ENCODE data around the gene FHL2. TPM values are rescaled to one million over a fixed set of nuclear protein-coding genes. Genes with fewer than 3 reads are reported as not detected.

The FHL2 gene
- polyA plus RNA-seq, 3 donors = 0.03 TPM; not detected in 1

- Mint-ChIP-seq H3K36me3 (peaks cover 4 to 11% of the 10 kb centered on the region in 2 donors), H3K4me3 (no peak overlapping the region), H3K9me3 (no peaks in the 10 kb centered on the region), H3K4me1 (peaks cover 18% of the 10 kb centered on the region), H3K27me3 (ENCODE audit: low read depth in 3 of 3) (no peaks in the 10 kb centered on the region), H3K27ac (no peak overlapping the region)
- Histone ChIP-seq H3K36me3 (replicated peaks in 1 of 2; ENCODE audit: control insufficient read depth in 1 of 2, insufficient read depth in 2 of 2, low read length in 2 of 2) (peaks cover 0 to 7% of the 10 kb centered on the region in 2 donors), H3K79me2 (ENCODE audit: insufficient read depth, low read length) (peaks cover 84% of the 10 kb centered on the region), H3K4me3 (replicated peaks in 1 of 3; ENCODE audit: low read depth in 2 of 3, low read length in 3 of 3) (no peak overlapping the region), H4K20me1 (ENCODE audit: insufficient read depth, low read length) (peaks cover 46% of the 10 kb centered on the region), H3K27ac (ENCODE audit: low read depth in 1 of 2, low read length in 2 of 2) (no peak overlapping the region), H3K9me3 (replicated peaks in 1 of 2; ENCODE audit: control insufficient read depth in 1 of 2, insufficient read depth in 1 of 2, low read length in 2 of 2) (no peaks in the 10 kb centered on the region), H3K9ac (ENCODE audit: insufficient read depth, low read length, poor library complexity, severe bottlenecking) (no peak overlapping the region), H3K4me2 (replicated peaks; ENCODE audit: extremely low read depth, low read length, poor library complexity, severe bottlenecking) (no peak overlapping the region), H3K27me3 (ENCODE audit: control insufficient read depth in 2 of 2, insufficient read depth in 2 of 2, low read length in 2 of 2) (no peaks in the 10 kb centered on the region), H2AFZ (ENCODE audit: insufficient read depth, low read depth, low read length, poor library complexity, severe bottlenecking) (no peak overlapping the region), H3K4me1 (ENCODE audit: control insufficient read depth in 1 of 2, insufficient read depth in 2 of 2, low read length in 2 of 2) (peaks cover 10 to 15% of the 10 kb centered on the region in 2 donors)
- DNase-seq = no peak
- intact Hi-C loops (cut with micrococcal nuclease) = no loop called here
- TF ChIP-seq, protein P1, sequence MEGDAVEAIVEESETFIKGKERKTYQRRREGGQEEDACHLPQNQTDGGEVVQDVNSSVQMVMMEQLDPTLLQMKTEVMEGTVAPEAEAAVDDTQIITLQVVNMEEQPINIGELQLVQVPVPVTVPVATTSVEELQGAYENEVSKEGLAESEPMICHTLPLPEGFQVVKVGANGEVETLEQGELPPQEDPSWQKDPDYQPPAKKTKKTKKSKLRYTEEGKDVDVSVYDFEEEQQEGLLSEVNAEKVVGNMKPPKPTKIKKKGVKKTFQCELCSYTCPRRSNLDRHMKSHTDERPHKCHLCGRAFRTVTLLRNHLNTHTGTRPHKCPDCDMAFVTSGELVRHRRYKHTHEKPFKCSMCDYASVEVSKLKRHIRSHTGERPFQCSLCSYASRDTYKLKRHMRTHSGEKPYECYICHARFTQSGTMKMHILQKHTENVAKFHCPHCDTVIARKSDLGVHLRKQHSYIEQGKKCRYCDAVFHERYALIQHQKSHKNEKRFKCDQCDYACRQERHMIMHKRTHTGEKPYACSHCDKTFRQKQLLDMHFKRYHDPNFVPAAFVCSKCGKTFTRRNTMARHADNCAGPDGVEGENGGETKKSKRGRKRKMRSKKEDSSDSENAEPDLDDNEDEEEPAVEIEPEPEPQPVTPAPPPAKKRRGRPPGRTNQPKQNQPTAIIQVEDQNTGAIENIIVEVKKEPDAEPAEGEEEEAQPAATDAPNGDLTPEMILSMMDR (IDR thresholded peaks at IDR 0.05) = no peak
- 100% methylated on average over 1 of the region's 3 CpGs for WGBS (ENCODE audit: insufficient coverage)
These were observed 80.9 kb downstream of the FHL2 start for GRCh38 chr2:105317937-105318336.

DNA sequence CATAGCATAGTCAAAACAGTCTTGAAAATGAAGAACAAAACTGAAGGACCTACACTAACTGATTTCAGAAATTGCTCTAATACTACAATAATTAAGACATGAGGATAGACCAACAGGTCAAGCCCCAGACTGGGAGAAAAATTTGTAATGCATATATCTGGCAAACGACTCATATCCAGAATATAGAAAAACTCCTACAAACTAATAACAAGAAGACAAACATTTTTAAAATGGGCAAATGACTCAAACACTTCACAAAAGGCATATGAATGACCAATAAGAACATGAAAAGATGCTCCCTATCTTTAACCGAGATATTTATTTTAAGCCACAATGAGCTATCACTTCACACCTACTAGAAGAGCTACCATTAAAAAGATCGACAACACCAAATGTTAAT, 83.5 kb downstream of the FHL2 start:
- Histone ChIP-seq H3K27me3 (ENCODE audit: control insufficient read depth in 2 of 2, insufficient read depth in 2 of 2, low read length in 2 of 2) (no peaks in the 10 kb centered on the region), H3K4me1 (ENCODE audit: control insufficient read depth in 1 of 2, insufficient read depth in 2 of 2, low read length in 2 of 2) (peaks cover 12 to 17% of the 10 kb centered on the region in 2 donors), H2AFZ (ENCODE audit: insufficient read depth, low read depth, low read length, poor library complexity, severe bottlenecking) (no peak overlapping the region), H4K20me1 (ENCODE audit: insufficient read depth, low read length) (peaks cover 43% of the 10 kb centered on the region), H3K4me2 (replicated peaks; ENCODE audit: extremely low read depth, low read length, poor library complexity, severe bottlenecking) (no peak overlapping the region), H3K36me3 (replicated peaks in 1 of 2; ENCODE audit: control insufficient read depth in 1 of 2, insufficient read depth in 2 of 2, low read length in 2 of 2) (no peaks in the 10 kb centered on the region), H3K9ac (ENCODE audit: insufficient read depth, low read length, poor library complexity, severe bottlenecking) (no peak overlapping the region), H3K27ac (ENCODE audit: low read depth in 1 of 2, low read length in 2 of 2) (no peak overlapping the region), H3K79me2 (ENCODE audit: insufficient read depth, low read length) (peaks cover 84% of the 10 kb centered on the region), H3K4me3 (replicated peaks in 1 of 3; ENCODE audit: low read depth in 2 of 3, low read length in 3 of 3) (no peak overlapping the region), H3K9me3 (replicated peaks in 1 of 2; ENCODE audit: control insufficient read depth in 1 of 2, insufficient read depth in 1 of 2, low read length in 2 of 2) (no peaks in the 10 kb centered on the region)
- H3K9me3 Mint-ChIP-seq = peaks cover 0 to 2% (median 0%) of the 10 kb centered on the region in 7 donors
- TF ChIP-seq, protein P1 (IDR thresholded peaks at IDR 0.05) = no peak
- H3K27me3 Mint-ChIP-seq (ENCODE audit: low read depth in 3 of 3) = no peaks in the 10 kb centered on the region
- peaks cover 20% of the 10 kb centered on the region for H3K4me1 Mint-ChIP-seq
- no peak overlapping the region for H3K4me3 Mint-ChIP-seq
- WGBS (ENCODE audit: insufficient coverage) = no CpG with 5 or more reads among the region's 3 CpGs
- H3K36me3 Mint-ChIP-seq = peaks cover 0 to 5% of the 10 kb centered on the region in 2 donors
- no peak for DNase-seq
- intact Hi-C loops (cut with micrococcal nuclease) = no loop called here
- H3K27ac Mint-ChIP-seq = no peak overlapping the region
